Neutrophil (primary cell): Measurements from ENCODE around the gene OLFM1.

Experiments
- H3K27ac ChIP-seq: fragments of 200-600 bp; sonication (generic); 2 replicates; pipeline ENCODE4 v1.5.1; 2016; ENCODE audit warnings: mild to moderate bottlenecking, moderate library complexity
- H3K27me3 ChIP-seq: fragments of 200-600 bp; sonication (generic); 2 replicates; pipeline ENCODE4 v1.6.0; 2016; ENCODE audit warnings: mild to moderate bottlenecking
- H3K36me3 ChIP-seq: fragments of 200-600 bp; sonication (generic); 2 replicates; pipeline ENCODE4 v1.5.1; 2017
- H3K4me1 ChIP-seq, 2 experiments: fragments of 200-600 bp in 1 of 2; sonication (generic) in 1 of 2; 1 replicate in 1 of 2; 2 replicates in 1 of 2; pipeline versions ENCODE4 v1.5.1 to v1.6.1; 2013 to 2016; ENCODE audit warnings: low read depth in 1 of 2, low read length in 1 of 2, mild to moderate bottlenecking in 1 of 2, moderate library complexity in 1 of 2; ENCODE audit not compliant: control insufficient read depth in 1 of 2, insufficient read depth in 1 of 2
- H3K4me3 ChIP-seq, 2 experiments: fragments of 200-600 bp in 1 of 2; sonication (generic) in 1 of 2; 1 replicate in 1 of 2; 2 replicates in 1 of 2; pipeline ENCODE4 v1.5.1; 2013 to 2016; ENCODE audit warnings: low read depth in 1 of 2, low read length in 1 of 2, mild to moderate bottlenecking in 1 of 2, moderate library complexity in 1 of 2
- H3K9me3 ChIP-seq: fragments of 200-600 bp; sonication (generic); 2 replicates; pipeline ENCODE4 v1.5.1; 2016
- CTCF ChIP-seq: fragments of 200-600 bp; sonication (generic); IDR thresholded peaks from 2 replicates; pipeline ENCODE4 v1.5.1; 2016; ENCODE audit warnings: antibody characterized with exemption

The OLFM1 gene

GRCh38 chr9:135086597-135087488 lies 625 bp upstream of the OLFM1 start:
- H3K27ac ChIP-seq: no peak overlapping the region
- H3K4me1 ChIP-seq: no peaks in the 10 kb centered on the region
- no peaks in the 10 kb centered on the region for H3K36me3 ChIP-seq
- TF ChIP-seq CTCF: no peak
- no peaks in the 10 kb centered on the region for H3K9me3 ChIP-seq
- H3K4me3 ChIP-seq: no peak overlapping the region
- H3K27me3 ChIP-seq: peaks cover 92% of the 10 kb centered on the region

- no peaks in the 10 kb centered on the region for H3K9me3 ChIP-seq
- H3K27me3 ChIP-seq: peaks cover 89% of the 10 kb centered on the region
- H3K27ac ChIP-seq: no peak overlapping the region
- no peak overlapping the region for H3K4me3 ChIP-seq
- no peak for TF ChIP-seq CTCF
- no peaks in the 10 kb centered on the region for H3K4me1 ChIP-seq
- no peaks in the 10 kb centered on the region for H3K36me3 ChIP-seq
Measured at GRCh38 chr9:135087899-135088347, 455 bp downstream of the OLFM1 start.

DNA sequence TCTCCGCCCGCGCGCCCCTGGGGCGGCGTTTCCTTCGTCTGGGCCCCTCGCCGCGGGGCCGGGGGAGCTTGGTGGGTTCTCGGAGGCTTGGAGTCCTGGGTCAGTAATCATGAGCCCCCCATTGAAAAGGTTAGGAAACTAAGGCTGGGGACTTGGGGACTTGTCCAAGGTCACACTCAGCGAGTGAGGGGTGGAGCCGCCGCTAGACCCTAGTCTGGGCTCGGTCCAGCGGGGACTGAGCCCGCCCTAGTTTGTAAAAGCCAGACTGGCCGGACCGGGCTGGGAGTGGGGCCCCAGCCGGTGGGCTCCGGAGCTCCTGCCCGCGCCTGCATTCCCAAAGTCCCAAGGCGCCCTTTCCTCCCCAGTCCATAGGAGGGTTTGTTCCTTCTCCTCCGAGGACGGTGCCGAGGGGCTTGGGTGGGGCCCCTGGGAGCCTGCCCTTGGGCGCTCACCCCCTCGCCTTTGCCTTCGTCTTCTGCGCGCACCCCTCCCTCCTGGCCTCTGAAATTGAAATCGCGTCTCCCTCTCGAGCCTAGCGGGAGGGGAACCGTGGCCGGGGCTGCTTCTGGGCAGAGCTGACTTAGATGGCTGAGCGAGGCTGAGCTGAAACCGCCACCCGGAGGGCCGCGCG lies 995 bp downstream of the OLFM1 start:
- TF ChIP-seq CTCF: no peak
- no peaks in the 10 kb centered on the region for H3K4me1 ChIP-seq
- H3K9me3 ChIP-seq: no peaks in the 10 kb centered on the region
- H3K27ac ChIP-seq: no peak overlapping the region
- peaks cover 89% of the 10 kb centered on the region for H3K27me3 ChIP-seq
- H3K4me3 ChIP-seq: no peak overlapping the region
- H3K36me3 ChIP-seq: no peaks in the 10 kb centered on the region

GRCh38 chr9:135088979-135089847 lies 1.7 kb downstream of the OLFM1 start:
- no peaks in the 10 kb centered on the region for H3K9me3 ChIP-seq
- TF ChIP-seq CTCF: no peak
- H3K4me1 ChIP-seq: no peaks in the 10 kb centered on the region
- H3K36me3 ChIP-seq: no peaks in the 10 kb centered on the region
- H3K27me3 ChIP-seq: peaks cover 89% of the 10 kb centered on the region
- H3K27ac ChIP-seq: no peak overlapping the region
- H3K4me3 ChIP-seq: no peak overlapping the region

GRCh38 chr9:135090081-135090480 lies 2.6 kb downstream of the OLFM1 start:
- TF ChIP-seq CTCF: no peak
- peaks cover 89% of the 10 kb centered on the region for H3K27me3 ChIP-seq
- no peaks in the 10 kb centered on the region for H3K4me1 ChIP-seq
- H3K36me3 ChIP-seq: no peaks in the 10 kb centered on the region
- no peak overlapping the region for H3K27ac ChIP-seq
- H3K4me3 ChIP-seq: no peak overlapping the region
- H3K9me3 ChIP-seq: no peaks in the 10 kb centered on the region
